Endothelial cell of umbilical vein (primary cell): ENCODE data around the gene RSRC1.

Experiments used
- EZH2 ChIP-seq: IDR thresholded peaks from 2 replicates; pipeline ENCODE4 v1.6.1; 2012; ENCODE audit warnings: borderline replicate concordance, low read depth, mild to moderate bottlenecking, moderate library complexity, low read length, inconsistent platforms; ENCODE audit not compliant: severe bottlenecking
- FOS ChIP-seq: IDR thresholded peaks from 2 replicates; pipeline ENCODE4 v1.6.1; 2011; ENCODE audit warnings: mild to moderate bottlenecking, low read length, moderate library complexity, borderline replicate concordance; ENCODE audit not compliant: insufficient read depth
- GATA2 ChIP-seq: IDR thresholded peaks from 2 replicates; pipeline ENCODE4 v1.7.0; 2011; ENCODE audit warnings: low read depth, mild to moderate bottlenecking, moderate library complexity, mixed read lengths, low read length; ENCODE audit not compliant: insufficient read length, insufficient read depth
- JUN ChIP-seq: IDR thresholded peaks from 2 replicates; pipeline ENCODE4 v1.6.1; 2011; ENCODE audit warnings: borderline replicate concordance, low read depth; ENCODE audit not compliant: insufficient read length, insufficient read depth
- POLR2A ChIP-seq: IDR thresholded peaks from 2 replicates; pipeline ENCODE4 v1.6.1; 2012; ENCODE audit warnings: low read depth, mild to moderate bottlenecking, control low read depth, low read length
- POLR2AphosphoS5 ChIP-seq: IDR thresholded peaks from 2 replicates; pipeline ENCODE4 v1.6.1; 2012; ENCODE audit warnings: low read depth, mild to moderate bottlenecking, control low read depth, low read length, moderate library complexity; ENCODE audit not compliant: insufficient read depth
- TF ChIP-seq, protein P1 (sequence below), 2 donors: IDR thresholded peaks; 1 replicate in 1 of 2; 2 replicates in 1 of 2; pipeline ENCODE4 v1.5.1; 2011; ENCODE audit warnings: low read length in 2 of 2, mild to moderate bottlenecking in 2 of 2, moderate library complexity in 2 of 2, control low read depth in 1 of 2, inconsistent platforms in 1 of 2, low read depth in 1 of 2; ENCODE audit not compliant: insufficient read depth in 1 of 2; ENCODE audit errors: extremely low read depth in 1 of 2
- TF ChIP-seq, protein P2 (sequence below): IDR thresholded peaks from 2 replicates; pipeline ENCODE4 v1.6.1; 2011; ENCODE audit not compliant: insufficient read depth, insufficient read length

DNA sequence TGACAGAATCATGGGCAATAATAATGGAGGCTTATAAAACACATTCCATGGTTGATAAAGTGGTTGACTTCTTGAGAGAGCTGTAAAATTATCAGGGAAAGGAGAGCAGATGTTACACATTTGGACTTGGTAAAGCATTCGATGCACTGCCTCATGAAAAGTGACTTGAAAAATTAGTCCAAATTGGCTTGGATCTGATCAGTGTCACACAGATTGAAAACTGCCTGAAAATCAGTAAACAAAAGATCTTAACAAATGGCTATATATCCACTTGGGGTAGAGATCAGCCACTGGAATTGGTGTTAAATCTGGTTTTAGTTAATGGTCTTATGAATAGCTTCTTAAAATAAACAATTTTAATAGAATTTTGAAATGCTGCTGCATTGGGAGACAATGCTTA lies 24.0 kb upstream of the RSRC1 start:
- TF ChIP-seq, protein P1, sequence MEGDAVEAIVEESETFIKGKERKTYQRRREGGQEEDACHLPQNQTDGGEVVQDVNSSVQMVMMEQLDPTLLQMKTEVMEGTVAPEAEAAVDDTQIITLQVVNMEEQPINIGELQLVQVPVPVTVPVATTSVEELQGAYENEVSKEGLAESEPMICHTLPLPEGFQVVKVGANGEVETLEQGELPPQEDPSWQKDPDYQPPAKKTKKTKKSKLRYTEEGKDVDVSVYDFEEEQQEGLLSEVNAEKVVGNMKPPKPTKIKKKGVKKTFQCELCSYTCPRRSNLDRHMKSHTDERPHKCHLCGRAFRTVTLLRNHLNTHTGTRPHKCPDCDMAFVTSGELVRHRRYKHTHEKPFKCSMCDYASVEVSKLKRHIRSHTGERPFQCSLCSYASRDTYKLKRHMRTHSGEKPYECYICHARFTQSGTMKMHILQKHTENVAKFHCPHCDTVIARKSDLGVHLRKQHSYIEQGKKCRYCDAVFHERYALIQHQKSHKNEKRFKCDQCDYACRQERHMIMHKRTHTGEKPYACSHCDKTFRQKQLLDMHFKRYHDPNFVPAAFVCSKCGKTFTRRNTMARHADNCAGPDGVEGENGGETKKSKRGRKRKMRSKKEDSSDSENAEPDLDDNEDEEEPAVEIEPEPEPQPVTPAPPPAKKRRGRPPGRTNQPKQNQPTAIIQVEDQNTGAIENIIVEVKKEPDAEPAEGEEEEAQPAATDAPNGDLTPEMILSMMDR (IDR thresholded peaks at IDR 0.05; ENCODE audit: extremely low read depth in 1 of 2, insufficient read depth in 1 of 2, low read depth in 1 of 2, low read length in 2 of 2), result no peak
- TF ChIP-seq EZH2 (no peak), POLR2A (no peak), POLR2AphosphoS5 (no peak), GATA2 (no peak), FOS (no peak), JUN (no peak)
- TF ChIP-seq, protein P2, sequence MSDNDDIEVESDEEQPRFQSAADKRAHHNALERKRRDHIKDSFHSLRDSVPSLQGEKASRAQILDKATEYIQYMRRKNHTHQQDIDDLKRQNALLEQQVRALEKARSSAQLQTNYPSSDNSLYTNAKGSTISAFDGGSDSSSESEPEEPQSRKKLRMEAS, result no peak
